GM04503 (cell line): ENCODE data around the gene ZBTB17.
"Not testable (repeated sequence)": the region's sequence is repeated elsewhere in the genome, so short reads cannot be mapped to it uniquely, and the experiment has no call there.

Experiments used
- DNase-seq: peaks from one replicate; pipeline ENCODE4 v3.0.0-alpha.2; 2012; ENCODE audit warnings: low read depth

The ZBTB17 gene

GRCh38 chr1:16011936-16012589 is 36.2 kb upstream of the ZBTB17 start:
- no peak for DNase-seq

DNA sequence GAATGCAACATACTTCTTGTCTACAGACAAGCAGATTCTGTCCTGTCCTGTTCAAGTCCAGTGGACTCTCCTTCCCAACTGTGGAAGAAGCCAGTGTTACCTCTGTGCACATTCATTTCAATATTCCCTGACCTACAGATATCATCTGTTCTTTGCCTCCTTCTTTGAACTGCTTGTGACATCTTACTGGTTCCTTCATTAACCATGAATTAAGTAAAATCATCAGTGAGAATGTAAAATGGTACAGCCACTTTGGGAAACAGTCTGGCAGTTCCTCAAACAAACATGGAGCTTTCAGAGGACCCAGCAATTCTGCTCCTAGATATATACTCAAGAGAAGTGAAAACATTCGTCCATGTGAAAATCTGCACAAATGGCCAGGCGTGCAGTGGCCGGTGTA is 34.9 kb upstream of the ZBTB17 start:
- DNase-seq: no peak

- DNase-seq: no peak
These were observed 33.8 kb upstream of the ZBTB17 start for GRCh38 chr1:16009678-16010077.

DNA sequence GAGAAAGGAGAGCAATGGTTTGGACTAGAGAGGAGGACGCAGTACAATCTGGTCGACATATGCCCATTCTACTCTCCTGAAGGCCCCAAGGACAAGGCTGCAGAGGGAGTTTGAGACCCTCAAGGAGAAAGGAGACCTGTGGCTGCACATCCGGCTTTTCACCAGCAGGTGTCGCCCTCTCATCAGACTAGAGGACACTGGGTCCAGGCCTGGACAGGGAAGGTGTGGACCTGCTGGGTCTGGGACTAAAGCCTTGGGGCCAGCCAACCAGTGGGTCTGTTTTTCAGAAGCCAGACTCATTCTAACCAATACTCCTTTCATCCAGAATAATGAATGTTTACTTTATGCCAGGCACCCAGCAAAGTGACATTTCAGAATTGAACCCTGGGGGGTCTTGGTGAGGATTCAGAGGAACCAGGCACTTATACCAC is 33.1 kb upstream of the ZBTB17 start:
- no peak for DNase-seq

- no peak for DNase-seq
These were observed 31.9 kb upstream of the ZBTB17 start for GRCh38 chr1:16007671-16008341.

- no peak for DNase-seq
These were observed 30.9 kb upstream of the ZBTB17 start for GRCh38 chr1:16006552-16007485.

DNA sequence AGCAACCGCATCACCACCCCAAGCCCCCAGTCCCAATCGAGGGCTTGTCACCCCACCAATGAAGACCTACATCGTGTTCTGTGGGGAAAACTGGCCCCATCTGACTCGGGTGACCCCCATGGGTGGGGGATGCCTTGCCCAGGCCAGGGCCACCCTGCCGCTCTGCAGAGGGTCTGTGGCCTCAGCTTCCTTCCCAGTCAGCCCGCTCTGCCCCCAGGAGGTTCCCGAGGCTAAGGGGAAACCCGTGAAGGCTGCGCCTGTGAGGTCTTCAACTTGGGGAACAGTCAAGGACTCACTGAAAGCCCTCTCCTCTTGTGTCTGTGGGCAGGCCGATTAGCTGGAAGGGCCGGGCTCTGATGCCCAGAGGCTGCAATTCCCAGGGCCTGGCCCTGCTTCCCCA is 30.1 kb upstream of the ZBTB17 start:
- DNase-seq: no peak

- no peak for DNase-seq
These were observed 29.7 kb upstream of the ZBTB17 start for GRCh38 chr1:16005597-16005996.

DNA sequence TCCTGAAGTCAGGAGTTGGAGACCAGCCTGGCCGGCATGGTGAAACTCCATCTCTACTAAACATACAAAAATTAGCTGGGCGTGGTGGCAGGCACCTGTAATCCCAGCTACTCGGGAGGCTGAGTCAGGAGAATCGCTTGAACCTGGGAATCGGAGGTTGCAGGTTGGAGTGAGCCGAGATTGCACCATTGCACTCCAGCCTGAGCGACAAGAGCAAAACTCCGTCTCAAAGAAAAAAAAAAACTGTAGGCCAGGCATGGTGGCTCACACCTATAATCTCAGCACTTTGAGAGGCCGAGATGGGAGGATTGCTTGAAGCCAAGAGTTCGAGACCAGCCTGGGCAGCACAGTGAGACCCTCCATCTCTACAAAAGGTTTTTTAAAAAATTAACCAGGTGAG is 25.4 kb upstream of the ZBTB17 start:
- not testable (repeated sequence) for DNase-seq

- DNase-seq: no peak
These were observed 23.0 kb upstream of the ZBTB17 start for GRCh38 chr1:15998929-15999328.

DNA sequence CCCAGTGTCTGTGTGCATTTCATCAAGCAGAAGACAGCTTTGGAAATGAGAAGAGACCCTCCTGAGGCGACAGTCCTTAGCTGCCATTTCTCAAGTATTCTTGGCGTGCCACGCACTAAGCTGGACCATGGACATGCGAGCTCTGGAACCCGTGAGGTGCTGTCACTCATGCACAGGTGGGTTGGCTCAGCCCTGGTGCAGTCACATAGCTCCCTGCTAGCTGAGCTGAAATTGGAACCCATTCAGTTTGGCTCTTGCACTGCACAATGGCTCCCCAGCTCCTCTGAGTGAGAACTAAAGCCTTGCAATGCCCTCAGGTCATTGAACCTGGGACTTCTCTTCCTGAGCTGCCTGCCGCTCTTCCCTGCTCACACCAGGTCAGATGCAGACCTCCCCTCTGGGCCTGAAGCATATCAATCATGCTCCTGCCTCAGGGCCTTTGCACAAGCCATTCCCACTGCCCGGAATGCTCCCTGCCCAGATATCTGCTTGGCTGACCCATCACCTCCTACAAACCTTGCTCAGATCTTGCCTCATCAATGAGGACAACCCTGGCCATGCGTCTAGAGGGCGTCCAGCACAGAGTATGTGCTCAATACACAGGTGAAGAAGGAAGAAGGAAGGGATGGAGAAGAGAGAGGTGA is 21.9 kb upstream of the ZBTB17 start:
- DNase-seq: no peak

- no peak for DNase-seq
These were observed 21.2 kb upstream of the ZBTB17 start for GRCh38 chr1:15997076-15997585.

DNA sequence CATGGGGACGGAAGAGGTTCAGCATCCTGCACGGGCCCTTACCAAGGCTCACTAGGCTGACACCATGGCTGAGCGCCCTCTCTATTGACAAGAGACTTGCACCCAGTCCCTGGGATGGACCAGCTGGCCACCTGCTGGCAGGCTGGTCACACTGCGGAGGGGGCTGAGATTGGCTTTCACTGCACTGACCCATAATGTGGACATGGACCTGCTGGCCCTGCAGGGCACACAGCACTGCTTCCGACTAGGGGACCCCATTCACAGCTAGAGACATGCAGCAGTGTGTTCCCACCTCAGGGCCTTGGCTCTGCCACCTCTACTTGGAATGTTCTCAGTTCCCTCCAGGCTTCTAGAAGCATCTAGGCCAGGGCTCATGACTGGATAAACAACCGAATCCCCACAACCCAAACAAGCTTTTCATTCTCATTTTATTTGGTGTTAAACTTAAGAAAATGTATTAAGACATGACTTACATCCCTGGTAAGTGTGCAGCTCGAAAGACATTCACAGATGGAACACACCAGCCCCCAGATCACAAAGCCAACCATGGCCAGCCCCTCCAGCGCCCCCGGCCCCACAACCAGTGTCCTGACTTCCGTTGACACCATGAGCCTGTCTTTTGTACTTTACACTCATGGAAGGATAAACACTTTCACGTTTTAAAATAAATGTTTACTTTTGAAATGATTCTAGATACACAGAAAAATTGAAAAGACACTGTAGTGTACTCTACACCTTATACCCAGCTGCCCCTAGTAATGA is 18.9 kb upstream of the ZBTB17 start:
- no peak for DNase-seq

- no peak for DNase-seq
These were observed 18.2 kb upstream of the ZBTB17 start for GRCh38 chr1:15994081-15994480.

GRCh38 chr1:15993666-15994065 is 17.8 kb upstream of the ZBTB17 start:
- DNase-seq: no peak

DNA sequence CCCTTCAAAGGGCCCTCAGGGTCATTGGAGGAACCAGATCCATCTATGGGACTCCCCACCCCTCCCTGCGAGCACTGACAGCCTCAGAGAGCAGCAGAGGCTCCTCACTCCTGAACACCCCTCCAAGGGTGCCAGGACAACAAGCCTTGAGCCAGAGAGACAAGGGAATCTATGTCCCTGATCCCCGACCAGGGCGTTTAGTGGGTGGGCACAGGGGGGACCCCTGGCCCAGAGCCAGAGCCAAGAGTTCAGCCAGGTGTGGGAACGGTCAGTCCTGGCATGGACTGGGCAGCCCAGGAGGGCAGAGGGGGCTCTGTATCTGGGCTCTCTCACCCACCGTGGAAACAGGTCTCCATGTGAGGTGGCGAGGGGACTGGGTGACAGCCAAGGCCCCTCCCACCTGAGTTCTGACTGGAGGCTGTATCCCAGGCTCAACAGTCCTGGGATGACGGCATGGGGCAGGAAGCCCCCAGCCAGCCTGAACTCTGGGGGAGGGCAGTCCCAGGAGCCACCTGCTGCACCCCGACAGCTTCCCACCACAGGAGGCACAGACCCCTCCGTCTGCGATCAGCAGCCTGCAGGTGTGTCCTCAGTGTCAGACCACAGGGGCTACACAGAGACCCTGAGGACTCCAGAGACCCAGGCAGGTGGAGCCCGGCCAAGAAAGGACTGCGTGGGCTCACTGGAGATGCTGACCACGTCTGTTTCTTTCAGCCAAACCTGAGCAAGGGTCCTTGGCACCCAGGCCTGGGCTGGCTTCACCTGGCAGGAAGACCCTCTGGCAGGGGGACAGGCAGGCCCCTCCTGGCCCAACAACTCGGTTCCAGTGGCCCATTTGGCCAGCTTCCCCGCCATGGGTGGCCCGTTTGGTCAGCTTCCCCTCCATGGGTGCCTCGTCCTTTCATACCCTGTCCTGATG is 16.9 kb upstream of the ZBTB17 start:
- DNase-seq: no peak

GRCh38 chr1:15992187-15992553 is 16.3 kb upstream of the ZBTB17 start:
- no peak for DNase-seq

DNA sequence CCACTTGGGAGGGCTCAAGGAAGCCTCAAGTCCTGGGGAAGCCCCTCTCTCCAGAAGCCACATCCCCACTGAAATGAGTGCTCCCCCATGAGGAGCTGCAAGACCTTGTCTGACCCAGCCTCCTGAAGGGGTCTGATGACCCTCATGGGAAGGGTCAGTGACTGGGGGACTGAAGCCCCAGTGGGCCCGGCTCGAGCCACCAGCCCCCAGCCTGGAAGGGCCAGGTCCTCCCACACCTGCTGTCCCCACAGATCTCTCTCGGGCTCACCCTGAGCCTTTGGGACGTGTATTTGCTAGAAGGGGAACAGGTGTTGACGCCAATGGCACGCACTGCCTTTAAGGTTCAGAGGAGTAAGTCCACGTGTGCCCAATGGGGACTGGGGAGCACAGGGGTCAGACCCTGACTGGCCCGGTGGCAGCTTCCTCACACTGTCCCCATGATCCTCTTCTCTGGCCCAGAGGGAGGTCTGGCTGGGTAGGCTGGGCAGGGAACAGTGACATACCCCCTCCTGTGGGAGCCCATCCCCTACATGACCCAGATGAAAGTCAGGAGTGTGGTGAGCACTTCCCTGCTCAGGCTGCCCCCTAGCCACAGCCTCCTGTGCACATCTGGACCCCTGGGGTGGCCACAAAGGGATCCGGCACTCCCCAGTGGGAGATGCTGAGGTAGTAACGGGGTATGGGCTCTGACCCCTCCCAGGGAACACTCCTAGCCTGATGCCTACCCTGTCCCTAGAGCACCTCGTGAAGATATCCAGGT is 15.7 kb upstream of the ZBTB17 start:
- DNase-seq: no peak

DNA sequence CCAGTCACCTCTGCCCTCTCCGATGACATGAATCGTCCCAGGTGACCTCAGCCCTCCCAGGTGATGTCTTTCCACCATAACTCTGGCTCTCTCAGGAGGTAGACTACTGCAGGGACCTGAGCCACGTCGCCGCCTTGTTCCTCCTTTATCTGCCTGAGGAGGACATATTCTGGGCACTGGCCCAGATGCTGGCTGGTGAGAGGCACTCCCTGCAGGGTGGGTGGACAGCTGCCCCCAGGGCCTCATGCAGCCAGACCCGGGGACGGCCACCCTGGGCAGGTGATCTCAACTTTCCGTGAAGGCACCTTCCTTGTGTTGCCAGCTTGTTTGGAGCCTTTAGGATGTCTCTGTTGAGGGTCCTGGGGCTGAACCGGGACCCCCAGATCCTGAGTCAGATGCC is 13.9 kb upstream of the ZBTB17 start:
- DNase-seq: no peak
